ENCODE results near the gene DMD. TPM values are rescaled to one million over a fixed set of nuclear protein-coding genes. Genes with fewer than 3 reads are reported as not detected.

DMD gene
- total RNA-seq, 2 donors from 2014 or later = 2.8 to 3.4 TPM

- Mint-ChIP-seq H3K36me3 (no peaks in the 10 kb centered on the region), H3K9me3 (peaks cover 6% of the 10 kb centered on the region), H3K4me1 (ENCODE audit: low read depth in 2 of 2) (no peaks in the 10 kb centered on the region), H3K27me3 (peaks cover 0 to 2% of the 10 kb centered on the region in 2 donors), H3K4me3 (no peak overlapping the region), H3K27ac (no peak overlapping the region)
- ATAC-seq = no peak
- DNase-seq (ENCODE audit: low spot score) = no peak
Measured at GRCh38 chrX:31445542-31445941, 1765.8 kb downstream of the DMD start.

- Mint-ChIP-seq H3K36me3 (no peaks in the 10 kb centered on the region), H3K27me3 (no peaks in the 10 kb centered on the region), H3K9me3 (peaks cover 3% of the 10 kb centered on the region), H3K4me1 (ENCODE audit: low read depth in 2 of 2) (no peaks in the 10 kb centered on the region), H3K4me3 (no peak overlapping the region), H3K27ac (no peak overlapping the region)
- no peak for DNase-seq (ENCODE audit: low spot score)
- ATAC-seq = no peak
Measured at GRCh38 chrX:31443654-31444053, 1767.7 kb downstream of the DMD start.

GRCh38 chrX:31440546-31440945 lies 1770.8 kb downstream of the DMD start:
- Mint-ChIP-seq H3K4me3 (no peak overlapping the region), H3K27me3 (peaks cover 0 to 1% of the 10 kb centered on the region in 2 donors), H3K27ac (no peak overlapping the region), H3K9me3 (no peaks in the 10 kb centered on the region), H3K4me1 (ENCODE audit: low read depth in 2 of 2) (no peaks in the 10 kb centered on the region), H3K36me3 (no peaks in the 10 kb centered on the region)
- ATAC-seq (no peak), DNase-seq (ENCODE audit: low spot score) (no peak)

- Mint-ChIP-seq H3K4me3 (no peak overlapping the region), H3K9me3 (no peaks in the 10 kb centered on the region), H3K27ac (no peak overlapping the region), H3K4me1 (ENCODE audit: low read depth in 2 of 2) (no peaks in the 10 kb centered on the region), H3K36me3 (no peaks in the 10 kb centered on the region), H3K27me3 (peaks cover 0 to 2% of the 10 kb centered on the region in 2 donors)
- DNase-seq (ENCODE audit: low spot score) = no peak
- no peak for ATAC-seq
Measured at GRCh38 chrX:31436424-31436823, 1774.9 kb downstream of the DMD start.

GRCh38 chrX:31435592-31435991 lies 1775.8 kb downstream of the DMD start:
- Mint-ChIP-seq H3K4me1 (ENCODE audit: low read depth in 2 of 2) (no peaks in the 10 kb centered on the region), H3K27ac (no peak overlapping the region), H3K27me3 (peaks cover 0 to 2% of the 10 kb centered on the region in 2 donors), H3K9me3 (no peaks in the 10 kb centered on the region), H3K4me3 (no peak overlapping the region), H3K36me3 (no peaks in the 10 kb centered on the region)
- DNase-seq (ENCODE audit: low spot score) = no peak
- ATAC-seq = no peak

- H3K4me1 Mint-ChIP-seq (ENCODE audit: low read depth in 2 of 2) = no peaks in the 10 kb centered on the region
- H3K36me3 Mint-ChIP-seq = no peaks in the 10 kb centered on the region
- no peak overlapping the region for H3K27ac Mint-ChIP-seq
- no peaks in the 10 kb centered on the region for H3K9me3 Mint-ChIP-seq
- ATAC-seq = no peak
- peaks cover 0 to 2% of the 10 kb centered on the region in 2 donors for H3K27me3 Mint-ChIP-seq
- no peak overlapping the region for H3K4me3 Mint-ChIP-seq
- no peak for DNase-seq (ENCODE audit: low spot score)
Measured at GRCh38 chrX:31433856-31434255, 1777.5 kb downstream of the DMD start.

- H3K27ac Mint-ChIP-seq = no peak overlapping the region
- no peaks in the 10 kb centered on the region for H3K4me1 Mint-ChIP-seq (ENCODE audit: low read depth in 2 of 2)
- H3K4me3 Mint-ChIP-seq = no peak overlapping the region
- ATAC-seq = no peak
- DNase-seq (ENCODE audit: low spot score) = no peak
- no peaks in the 10 kb centered on the region for H3K9me3 Mint-ChIP-seq
- H3K27me3 Mint-ChIP-seq = peaks cover 0 to 3% of the 10 kb centered on the region in 2 donors
- no peaks in the 10 kb centered on the region for H3K36me3 Mint-ChIP-seq
Measured at GRCh38 chrX:31429915-31430314, 1781.4 kb downstream of the DMD start.

- ATAC-seq (no peak), DNase-seq (ENCODE audit: low spot score) (no peak)
- Mint-ChIP-seq H3K36me3 (no peaks in the 10 kb centered on the region), H3K27me3 (peaks cover 0 to 3% of the 10 kb centered on the region in 2 donors), H3K27ac (no peak overlapping the region), H3K4me3 (no peak overlapping the region), H3K9me3 (no peaks in the 10 kb centered on the region), H3K4me1 (ENCODE audit: low read depth in 2 of 2) (no peaks in the 10 kb centered on the region)
Measured at GRCh38 chrX:31423609-31424189, 1787.7 kb downstream of the DMD start.

- no peak for ATAC-seq
- peaks cover 0 to 3% of the 10 kb centered on the region in 2 donors for H3K27me3 Mint-ChIP-seq
- H3K27ac Mint-ChIP-seq = no peak overlapping the region
- no peaks in the 10 kb centered on the region for H3K4me1 Mint-ChIP-seq (ENCODE audit: low read depth in 2 of 2)
- H3K9me3 Mint-ChIP-seq = no peaks in the 10 kb centered on the region
- DNase-seq (ENCODE audit: low spot score) = no peak
- H3K4me3 Mint-ChIP-seq = no peak overlapping the region
- no peaks in the 10 kb centered on the region for H3K36me3 Mint-ChIP-seq
Measured at GRCh38 chrX:31421441-31421840, 1789.9 kb downstream of the DMD start.

- DNase-seq (ENCODE audit: low spot score) (no peak), ATAC-seq (no peak)
- H3K4me3 Mint-ChIP-seq = no peak overlapping the region
- no peak overlapping the region for H3K27ac Mint-ChIP-seq
- H3K9me3 Mint-ChIP-seq = no peaks in the 10 kb centered on the region
- no peaks in the 10 kb centered on the region for H3K36me3 Mint-ChIP-seq
- no peaks in the 10 kb centered on the region for H3K4me1 Mint-ChIP-seq (ENCODE audit: low read depth in 2 of 2)
- peaks cover 0 to 3% of the 10 kb centered on the region in 2 donors for H3K27me3 Mint-ChIP-seq
Measured at GRCh38 chrX:31420711-31421151, 1790.6 kb downstream of the DMD start.

GRCh38 chrX:31420302-31420701 lies 1791.0 kb downstream of the DMD start:
- DNase-seq (ENCODE audit: low spot score) (no peak), ATAC-seq (no peak)
- Mint-ChIP-seq H3K4me1 (ENCODE audit: low read depth in 2 of 2) (no peaks in the 10 kb centered on the region), H3K9me3 (no peaks in the 10 kb centered on the region), H3K27me3 (no peaks in the 10 kb centered on the region), H3K27ac (no peak overlapping the region), H3K4me3 (no peak overlapping the region), H3K36me3 (no peaks in the 10 kb centered on the region)

GRCh38 chrX:31397119-31397518 lies 1814.2 kb downstream of the DMD start:
- Mint-ChIP-seq H3K4me1 (ENCODE audit: low read depth in 2 of 2) (no peaks in the 10 kb centered on the region), H3K4me3 (no peak overlapping the region), H3K36me3 (no peaks in the 10 kb centered on the region), H3K27me3 (no peaks in the 10 kb centered on the region), H3K27ac (no peak overlapping the region), H3K9me3 (no peaks in the 10 kb centered on the region)
- DNase-seq (ENCODE audit: low spot score) (no peak), ATAC-seq (no peak)

GRCh38 chrX:31392513-31392912 lies 1818.8 kb downstream of the DMD start:
- Mint-ChIP-seq H3K4me3 (no peak overlapping the region), H3K4me1 (ENCODE audit: low read depth in 2 of 2) (no peaks in the 10 kb centered on the region), H3K36me3 (no peaks in the 10 kb centered on the region), H3K27me3 (no peaks in the 10 kb centered on the region), H3K27ac (no peak overlapping the region), H3K9me3 (peaks cover 6% of the 10 kb centered on the region)
- no peak for ATAC-seq
- DNase-seq (ENCODE audit: low spot score) = no peak

- ATAC-seq = no peak
- peaks cover 6% of the 10 kb centered on the region for H3K9me3 Mint-ChIP-seq
- DNase-seq (ENCODE audit: low spot score) = no peak
- no peak overlapping the region for H3K27ac Mint-ChIP-seq
- no peaks in the 10 kb centered on the region for H3K36me3 Mint-ChIP-seq
- no peaks in the 10 kb centered on the region for H3K4me1 Mint-ChIP-seq (ENCODE audit: low read depth in 2 of 2)
- H3K4me3 Mint-ChIP-seq = no peak overlapping the region
- no peaks in the 10 kb centered on the region for H3K27me3 Mint-ChIP-seq
Measured at GRCh38 chrX:31388946-31389345, 1822.4 kb downstream of the DMD start.

- H3K27me3 Mint-ChIP-seq = peaks cover 0 to 2% of the 10 kb centered on the region in 2 donors
- no peaks in the 10 kb centered on the region for H3K4me1 Mint-ChIP-seq (ENCODE audit: low read depth in 2 of 2)
- DNase-seq (ENCODE audit: low spot score) (no peak), ATAC-seq (no peak)
- no peak overlapping the region for H3K4me3 Mint-ChIP-seq
- H3K9me3 Mint-ChIP-seq = no peaks in the 10 kb centered on the region
- no peaks in the 10 kb centered on the region for H3K36me3 Mint-ChIP-seq
- no peak overlapping the region for H3K27ac Mint-ChIP-seq
Measured at GRCh38 chrX:31384471-31384870, 1826.9 kb downstream of the DMD start.
